ENCODE data around the gene GTF3A. TPM values are rescaled to one million over a fixed set of nuclear protein-coding genes. Genes with fewer than 3 reads are reported as not detected.

GTF3A gene
- total and polyA plus RNA-seq, 2 donors (not counting 3 experiments of a cell fraction or from before 2014, with no cell fraction given), result 37.9 to 73.3 TPM

DNA sequence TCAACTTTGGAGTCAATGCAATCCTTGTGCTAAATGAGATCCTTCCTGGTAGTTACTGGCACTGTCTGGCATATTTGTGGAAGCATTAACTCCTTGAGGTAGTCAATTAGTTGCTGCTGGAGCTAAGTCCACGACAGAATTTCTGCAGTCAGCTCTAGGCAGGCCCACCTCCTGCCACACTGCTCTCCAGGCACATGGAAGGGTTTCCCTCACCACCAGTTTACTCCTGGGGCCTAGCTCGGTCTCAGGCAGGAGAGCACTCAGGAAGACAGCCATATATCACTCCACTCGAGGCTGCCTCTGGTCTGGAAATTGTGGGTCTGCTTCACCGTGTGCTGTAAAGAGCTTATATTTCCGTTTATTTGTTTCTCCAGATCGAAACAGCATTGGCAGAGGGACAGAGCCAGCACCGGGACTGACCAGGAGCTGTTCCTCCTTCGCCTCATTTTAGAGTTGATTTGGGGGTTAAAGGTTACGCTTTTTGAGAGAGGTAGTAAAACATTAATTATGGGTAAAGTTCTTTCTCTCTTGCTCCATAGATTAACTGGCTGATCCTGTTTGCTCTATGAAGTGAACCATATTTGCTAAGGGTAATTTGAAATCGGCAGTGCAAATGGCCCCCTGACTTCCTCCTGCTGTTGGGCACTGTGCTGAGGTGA is 20.6 kb upstream of the GTF3A start:
- no TSS peak for BruUV-seq (replicated peaks)
- TF ChIP-seq JUN (IDR thresholded peaks at IDR 0.05; ENCODE audit: borderline replicate concordance, insufficient read depth, insufficient read length, low read depth), result no peak
- TF ChIP-seq, protein P1, sequence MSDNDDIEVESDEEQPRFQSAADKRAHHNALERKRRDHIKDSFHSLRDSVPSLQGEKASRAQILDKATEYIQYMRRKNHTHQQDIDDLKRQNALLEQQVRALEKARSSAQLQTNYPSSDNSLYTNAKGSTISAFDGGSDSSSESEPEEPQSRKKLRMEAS (IDR thresholded peaks at IDR 0.05; ENCODE audit: insufficient read depth, insufficient read length), result no peak
- no peak for TF ChIP-seq MYC (IDR thresholded peaks at IDR 0.05; ENCODE audit: low read depth, low read length)
- no peak for TF ChIP-seq POLR2A (IDR thresholded peaks at IDR 0.05; ENCODE audit: low read depth, low read length)
- TF ChIP-seq POLR2AphosphoS5 (IDR thresholded peaks at IDR 0.05; ENCODE audit: insufficient read depth, low read depth, low read length), result no peak
- TF ChIP-seq EZH2 (IDR thresholded peaks at IDR 0.05; ENCODE audit: borderline replicate concordance, low read depth, low read length, severe bottlenecking), result no peak
- TF ChIP-seq, protein P2, sequence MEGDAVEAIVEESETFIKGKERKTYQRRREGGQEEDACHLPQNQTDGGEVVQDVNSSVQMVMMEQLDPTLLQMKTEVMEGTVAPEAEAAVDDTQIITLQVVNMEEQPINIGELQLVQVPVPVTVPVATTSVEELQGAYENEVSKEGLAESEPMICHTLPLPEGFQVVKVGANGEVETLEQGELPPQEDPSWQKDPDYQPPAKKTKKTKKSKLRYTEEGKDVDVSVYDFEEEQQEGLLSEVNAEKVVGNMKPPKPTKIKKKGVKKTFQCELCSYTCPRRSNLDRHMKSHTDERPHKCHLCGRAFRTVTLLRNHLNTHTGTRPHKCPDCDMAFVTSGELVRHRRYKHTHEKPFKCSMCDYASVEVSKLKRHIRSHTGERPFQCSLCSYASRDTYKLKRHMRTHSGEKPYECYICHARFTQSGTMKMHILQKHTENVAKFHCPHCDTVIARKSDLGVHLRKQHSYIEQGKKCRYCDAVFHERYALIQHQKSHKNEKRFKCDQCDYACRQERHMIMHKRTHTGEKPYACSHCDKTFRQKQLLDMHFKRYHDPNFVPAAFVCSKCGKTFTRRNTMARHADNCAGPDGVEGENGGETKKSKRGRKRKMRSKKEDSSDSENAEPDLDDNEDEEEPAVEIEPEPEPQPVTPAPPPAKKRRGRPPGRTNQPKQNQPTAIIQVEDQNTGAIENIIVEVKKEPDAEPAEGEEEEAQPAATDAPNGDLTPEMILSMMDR (IDR thresholded peaks at IDR 0.05; ENCODE audit: extremely low read depth in 1 of 2, insufficient read depth in 1 of 2, low read depth in 1 of 2, low read length in 2 of 2), result no peak
- no peak for TF ChIP-seq FOS (IDR thresholded peaks at IDR 0.05; ENCODE audit: borderline replicate concordance, insufficient read depth, low read length)
- no peak for TF ChIP-seq GATA2 (IDR thresholded peaks at IDR 0.05; ENCODE audit: insufficient read depth, insufficient read length, low read depth, low read length)
- Histone ChIP-seq H3K9me3 (replicated peaks; ENCODE audit: control insufficient read depth, insufficient read depth, low read length) (no peaks in the 10 kb centered on the region), H2AFZ (ENCODE audit: low read depth, low read length) (no peak overlapping the region), H4K20me1 (replicated peaks; ENCODE audit: control insufficient read depth, extremely low read depth, insufficient read depth, low read length) (no peaks in the 10 kb centered on the region), H3K79me2 (ENCODE audit: control insufficient read depth, insufficient read depth, low read length) (no peaks in the 10 kb centered on the region), H3K9ac (replicated peaks; ENCODE audit: extremely low read depth, insufficient read depth, low read length) (no peak overlapping the region), H3K27me3 (ENCODE audit: control insufficient read depth in 2 of 2, insufficient read depth in 2 of 2, low read length in 2 of 2) (peaks cover 4 to 11% of the 10 kb centered on the region in 2 experiments), H3K4me3 (replicated peaks in 1 of 3; ENCODE audit: insufficient read depth in 1 of 3, low read depth in 1 of 3, low read length in 3 of 3) (no peak overlapping the region), H3K9me1 (replicated peaks; ENCODE audit: control insufficient read depth, extremely low read depth, insufficient read depth, low read length) (no peaks in the 10 kb centered on the region), H3K4me1 (ENCODE audit: control insufficient read depth, extremely low read depth, insufficient read depth, low read length) (no peaks in the 10 kb centered on the region), H3K36me3 (ENCODE audit: control insufficient read depth in 2 of 2, extremely low read depth in 1 of 2, insufficient read depth in 2 of 2, low read length in 2 of 2) (no peaks in the 10 kb centered on the region), H3K4me2 (ENCODE audit: insufficient read depth, low read length) (no peak overlapping the region), H3K27ac (ENCODE audit: insufficient read depth, low read depth, low read length) (no peak overlapping the region)
- DNase-seq (ENCODE audit: low read depth, low spot score) (no peak), FAIRE-seq (no peak)
- CTCF ChIA-PET, result interaction anchor here (0.7 to 2.7 kb wide), 8 partner anchors 8 to 422 kb away, joined by 3 to 9 read pairs (median 4); no protein-coding TSS in a partner anchor
- dilution Hi-C loops (cut with MboI; ENCODE audit: extremely low pct_ligation_motif_present, low sequenced_read_pairs), result no loop called here
- intact Hi-C loops (cut with micrococcal nuclease), result no loop called here
- POLR2A ChIA-PET, result no interaction called here
